AG04449 (cell line): ENCODE data around the gene MAP2K7.

ENCODE experiments used
- CTCF ChIA-PET: fragments of 350-600 bp; formaldehyde crosslinking; extraction: SDS; loops from one replicate; lab custom pipeline; 2021; ENCODE audit warnings: antibody characterized with exemption; lab: Yijun Ruan, JAX
- POLR2A ChIA-PET: fragments of 400-600, 350-600 bp; formaldehyde crosslinking; extraction: SDS; loops from one replicate; lab custom pipeline; 2020; ENCODE audit warnings: antibody characterized with exemption, inconsistent platforms; lab: Yijun Ruan, JAX
- DNase-seq: peaks from one replicate; pipeline ENCODE4 v3.0.0-alpha.2; 2010; ENCODE audit warnings: low read depth, low spot score
- H3K4me3 ChIP-seq: 2 replicates; pipeline ENCODE4 v1.5.1; 2011; ENCODE audit warnings: low read depth, mild to moderate bottlenecking, control low read depth, low read length
- CTCF ChIP-seq: IDR thresholded peaks from one replicate; pipeline ENCODE4 v1.5.1; 2011; ENCODE audit warnings: mild to moderate bottlenecking, moderate library complexity, low read length, control low read depth, inconsistent platforms; ENCODE audit not compliant: insufficient read depth; ENCODE audit errors: missing control alignments

MAP2K7 gene

GRCh38 chr19:7862413-7862951 is 41.2 kb upstream of the MAP2K7 start:
- no peak overlapping the region; the same call in 1 of the 2 replicates for H3K4me3 ChIP-seq
- ChIA-PET POLR2A (no interaction called here), CTCF (interaction anchor here (1.0 to 2.7 kb wide), 3 partner anchors 9 to 55 kb away, joined by 4 to 27 read pairs (median 4); partner anchors contain the start of gene MAP2K7)
- no peak for TF ChIP-seq CTCF
- DNase-seq, result no peak

GRCh38 chr19:7863157-7863970 is 40.3 kb upstream of the MAP2K7 start:
- TF ChIP-seq CTCF, result no peak
- no peak overlapping the region for H3K4me3 ChIP-seq
- ChIA-PET POLR2A (interaction anchor here (1.0 kb wide), 1 partner anchor 13 kb away, joined by 4 read pairs; no protein-coding TSS in a partner anchor), CTCF (interaction anchor here (1.6 to 2.4 kb wide), 2 partner anchors 10 to 20 kb away, joined by 3 to 16 read pairs; no protein-coding TSS in a partner anchor)
- no peak for DNase-seq

- no peak overlapping the region for H3K4me3 ChIP-seq
- CTCF ChIA-PET, result interaction anchor here (1.2 to 2.4 kb wide), 3 partner anchors 11 to 20 kb away, joined by 3 to 16 read pairs (median 3); no protein-coding TSS in a partner anchor
- no peak for DNase-seq
- no peak for TF ChIP-seq CTCF
- POLR2A ChIA-PET, result interaction anchor here (1.0 kb wide), 1 partner anchor 13 kb away, joined by 4 read pairs; no protein-coding TSS in a partner anchor
Measured at GRCh38 chr19:7863971-7864689, 39.5 kb upstream of the MAP2K7 start.

- DNase-seq, result no peak
- ChIA-PET CTCF (interaction anchor here (1.2 to 2.4 kb wide), 4 partner anchors 11 to 39 kb away, joined by 3 to 16 read pairs (median 3); partner anchors contain the start of gene MAP2K7), POLR2A (no interaction called here)
- TF ChIP-seq CTCF, result no peak
- no peak overlapping the region for H3K4me3 ChIP-seq
Measured at GRCh38 chr19:7864690-7865074, 39.0 kb upstream of the MAP2K7 start.

- TF ChIP-seq CTCF, result no peak
- H3K4me3 ChIP-seq, result no peak overlapping the region
- CTCF ChIA-PET, result interaction anchor here (1.2 to 2.4 kb wide), 5 partner anchors 8 to 38 kb away, joined by 3 to 16 read pairs (median 4); partner anchors contain the start of gene MAP2K7
- POLR2A ChIA-PET, result no interaction called here
- DNase-seq, result no peak
Measured at GRCh38 chr19:7865262-7865911, 38.3 kb upstream of the MAP2K7 start.
